ENCODE data around the gene CHI3L1. TPM values are rescaled to one million over a fixed set of nuclear protein-coding genes. Genes with fewer than 3 reads are reported as not detected.

CHI3L1 gene
- total RNA-seq, 1 donor from 2014 or later = 85.1 TPM

DNA sequence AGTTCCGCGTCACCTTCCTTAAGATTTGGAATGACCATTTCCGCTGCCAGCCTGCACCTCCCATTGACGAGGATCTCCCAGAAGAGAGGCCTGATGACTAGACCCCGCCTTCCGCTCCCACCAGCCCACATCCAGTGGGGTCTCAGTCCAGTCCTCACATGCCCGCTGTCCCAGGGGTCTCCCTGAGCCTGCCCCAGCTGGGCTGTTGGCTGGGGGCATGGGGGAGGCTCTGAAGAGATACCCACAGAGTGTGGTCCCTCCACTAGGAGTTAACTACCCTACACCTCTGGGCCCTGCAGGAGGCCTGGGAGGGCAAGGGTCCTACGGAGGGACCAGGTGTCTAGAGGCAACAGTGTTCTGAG lies 20.7 kb downstream of the CHI3L1 start:
- Histone ChIP-seq H3K9me3 (no peaks in the 10 kb centered on the region), H3K4me1 (no peaks in the 10 kb centered on the region), H3K4me3 (no peak overlapping the region), H3K27ac (no peak overlapping the region), H3K36me3 (no peaks in the 10 kb centered on the region), H3K27me3 (no peaks in the 10 kb centered on the region)
- TF ChIP-seq, protein P1, sequence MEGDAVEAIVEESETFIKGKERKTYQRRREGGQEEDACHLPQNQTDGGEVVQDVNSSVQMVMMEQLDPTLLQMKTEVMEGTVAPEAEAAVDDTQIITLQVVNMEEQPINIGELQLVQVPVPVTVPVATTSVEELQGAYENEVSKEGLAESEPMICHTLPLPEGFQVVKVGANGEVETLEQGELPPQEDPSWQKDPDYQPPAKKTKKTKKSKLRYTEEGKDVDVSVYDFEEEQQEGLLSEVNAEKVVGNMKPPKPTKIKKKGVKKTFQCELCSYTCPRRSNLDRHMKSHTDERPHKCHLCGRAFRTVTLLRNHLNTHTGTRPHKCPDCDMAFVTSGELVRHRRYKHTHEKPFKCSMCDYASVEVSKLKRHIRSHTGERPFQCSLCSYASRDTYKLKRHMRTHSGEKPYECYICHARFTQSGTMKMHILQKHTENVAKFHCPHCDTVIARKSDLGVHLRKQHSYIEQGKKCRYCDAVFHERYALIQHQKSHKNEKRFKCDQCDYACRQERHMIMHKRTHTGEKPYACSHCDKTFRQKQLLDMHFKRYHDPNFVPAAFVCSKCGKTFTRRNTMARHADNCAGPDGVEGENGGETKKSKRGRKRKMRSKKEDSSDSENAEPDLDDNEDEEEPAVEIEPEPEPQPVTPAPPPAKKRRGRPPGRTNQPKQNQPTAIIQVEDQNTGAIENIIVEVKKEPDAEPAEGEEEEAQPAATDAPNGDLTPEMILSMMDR (IDR thresholded peaks at IDR 0.05) = no peak
- ATAC-seq (no peak), DNase-seq (no peak)
- intact Hi-C loops (cut with DNase I) = no loop called here

DNA sequence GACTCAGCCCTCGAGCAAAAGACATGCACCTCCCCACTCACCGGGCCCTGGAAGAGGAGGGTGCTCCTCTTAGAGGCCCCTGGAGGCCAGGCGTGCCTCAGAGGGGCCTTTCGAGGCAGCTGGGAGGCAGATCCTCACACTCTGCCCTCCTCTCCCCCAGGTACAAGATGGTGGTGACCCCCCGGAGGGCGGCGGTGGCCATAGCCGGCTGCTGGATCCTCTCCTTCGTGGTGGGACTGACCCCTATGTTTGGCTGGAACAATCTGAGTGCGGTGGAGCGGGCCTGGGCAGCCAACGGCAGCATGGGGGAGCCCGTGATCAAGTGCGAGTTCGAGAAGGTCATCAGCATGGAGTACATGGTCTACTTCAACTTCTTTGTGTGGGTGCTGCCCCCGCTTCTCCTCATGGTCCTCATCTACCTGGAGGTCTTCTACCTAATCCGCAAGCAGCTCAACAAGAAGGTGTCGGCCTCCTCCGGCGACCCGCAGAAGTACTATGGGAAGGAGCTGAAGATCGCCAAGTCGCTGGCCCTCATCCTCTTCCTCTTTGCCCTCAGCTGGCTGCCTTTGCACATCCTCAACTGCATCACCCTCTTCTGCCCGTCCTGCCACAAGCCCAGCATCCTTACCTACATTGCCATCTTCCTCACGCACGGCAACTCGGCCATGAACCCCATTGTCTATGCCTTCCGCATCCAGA lies 21.3 kb downstream of the CHI3L1 start:
- H3K4me1 ChIP-seq = no peaks in the 10 kb centered on the region
- H3K27ac ChIP-seq = no peak overlapping the region
- intact Hi-C loops (cut with DNase I) = no loop called here
- no peak overlapping the region for H3K4me3 ChIP-seq
- DNase-seq (no peak), ATAC-seq (no peak)
- no peaks in the 10 kb centered on the region for H3K36me3 ChIP-seq
- TF ChIP-seq, protein P1 (IDR thresholded peaks at IDR 0.05) = no peak
- H3K9me3 ChIP-seq = no peaks in the 10 kb centered on the region
- H3K27me3 ChIP-seq = no peaks in the 10 kb centered on the region

DNA sequence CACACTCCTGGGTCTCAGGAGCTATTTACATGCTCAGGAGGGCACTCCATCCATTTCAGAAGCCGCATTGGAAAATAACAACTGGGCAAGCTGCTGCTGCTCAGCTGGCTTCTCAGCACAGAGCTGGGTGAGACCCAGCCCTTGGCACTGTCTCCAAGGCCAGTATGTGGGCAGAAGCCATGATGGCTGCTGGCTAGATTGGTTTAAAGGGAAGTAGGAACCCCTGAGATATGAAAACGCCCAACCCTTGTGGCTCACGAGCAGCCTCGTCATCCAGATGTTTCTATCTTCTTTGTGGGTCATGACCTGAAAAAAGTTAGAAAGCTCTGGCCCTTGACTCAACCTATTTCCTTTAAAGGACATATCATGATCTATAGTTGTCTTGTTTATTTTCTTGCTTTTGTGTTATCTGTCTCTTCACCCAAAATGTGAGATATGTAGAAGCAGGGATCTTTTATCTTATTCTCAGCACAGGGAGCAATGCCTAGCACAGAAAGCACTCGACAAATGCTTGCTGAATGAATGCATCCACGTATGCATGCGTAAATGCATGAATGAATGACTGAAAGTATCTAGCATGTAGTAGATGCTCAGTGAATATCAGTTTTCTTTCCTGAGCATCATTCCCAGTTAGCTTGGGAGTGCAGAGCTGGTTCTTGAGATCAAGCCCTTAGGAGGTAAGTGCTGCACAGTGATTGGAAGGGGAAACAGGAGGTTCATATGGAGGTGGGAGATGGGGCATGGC lies 22.4 kb downstream of the CHI3L1 start:
- Histone ChIP-seq H3K9me3 (no peaks in the 10 kb centered on the region), H3K4me3 (no peak overlapping the region), H3K27me3 (no peaks in the 10 kb centered on the region), H3K36me3 (no peaks in the 10 kb centered on the region), H3K27ac (no peak overlapping the region), H3K4me1 (no peaks in the 10 kb centered on the region)
- ATAC-seq (no peak), DNase-seq (no peak)
- intact Hi-C loops (cut with DNase I) = no loop called here
- TF ChIP-seq, protein P1 (IDR thresholded peaks at IDR 0.05) = no peak

DNA sequence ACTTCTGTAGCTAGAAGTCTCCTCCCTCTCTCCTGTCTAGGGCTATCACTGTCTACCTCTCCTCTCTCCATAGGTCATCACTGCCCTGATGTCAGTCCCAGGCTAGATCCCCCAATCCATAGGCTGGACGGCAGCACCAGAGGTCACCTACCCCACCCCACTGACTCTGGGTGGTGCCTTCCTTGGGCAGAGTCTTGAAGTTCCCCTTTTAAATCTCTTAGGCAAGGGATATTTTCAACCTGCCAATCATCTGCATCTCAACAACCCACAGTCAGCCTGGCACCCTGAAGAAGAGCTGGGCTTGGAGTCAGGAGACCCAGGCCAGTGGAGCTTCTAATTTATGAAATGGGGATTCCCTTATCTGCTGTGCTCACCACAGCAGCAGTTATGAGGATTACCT lies 24.1 kb downstream of the CHI3L1 start:
- DNase-seq = no peak
- Histone ChIP-seq H3K27ac (no peak overlapping the region), H3K36me3 (no peaks in the 10 kb centered on the region), H3K9me3 (no peaks in the 10 kb centered on the region), H3K4me1 (no peaks in the 10 kb centered on the region), H3K27me3 (no peaks in the 10 kb centered on the region), H3K4me3 (no peak overlapping the region)
- intact Hi-C loops (cut with DNase I) = no loop called here
- ATAC-seq = peak; percentile 54
- TF ChIP-seq, protein P1 (IDR thresholded peaks at IDR 0.05) = no peak

DNA sequence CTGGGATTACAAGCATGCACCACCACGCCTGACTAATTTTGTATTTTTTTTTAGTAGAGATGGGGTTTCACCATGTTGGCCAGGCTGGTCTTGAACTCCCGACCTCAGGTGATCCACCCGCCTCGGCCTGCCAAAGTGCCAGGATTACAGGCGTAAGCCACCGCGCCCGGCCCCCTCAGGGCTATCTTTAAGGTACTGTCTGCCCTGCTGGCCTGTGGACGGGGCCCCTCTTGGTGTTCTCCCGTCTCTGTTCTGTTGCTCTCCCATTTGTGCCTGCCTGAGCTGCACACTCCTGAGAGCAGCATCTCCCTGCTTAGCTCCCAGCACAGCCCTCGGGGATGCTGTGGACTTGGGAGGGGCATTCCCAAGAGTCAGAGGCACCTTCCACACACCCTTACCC lies 24.8 kb downstream of the CHI3L1 start:
- no peak for ATAC-seq
- TF ChIP-seq, protein P1 (IDR thresholded peaks at IDR 0.05) = no peak

More for the DNA sequence above, 24.8 kb downstream of the CHI3L1 start:
- Histone ChIP-seq H3K4me3 (no peak overlapping the region), H3K9me3 (no peaks in the 10 kb centered on the region), H3K27ac (no peak overlapping the region), H3K4me1 (no peaks in the 10 kb centered on the region), H3K36me3 (no peaks in the 10 kb centered on the region), H3K27me3 (no peaks in the 10 kb centered on the region)
- intact Hi-C loops (cut with DNase I) = no loop called here
- DNase-seq = no peak

Data from upper lobe of right lung (tissue), 1 donor.